Ishikawa (cell line): ENCODE results near the gene HS3ST3A1.

Source experiments
- CEBPB ChIP-seq: IDR thresholded peaks from 2 replicates; pipeline ENCODE4 v1.6.1; 2012
- CREB1 ChIP-seq: IDR thresholded peaks from 2 replicates; pipeline ENCODE4 v1.6.1; 2012; ENCODE audit warnings: low read depth
- EGR1 ChIP-seq: IDR thresholded peaks from 2 replicates; pipeline ENCODE4 v1.6.1; 2012
- EP300 ChIP-seq: IDR thresholded peaks from 2 replicates; pipeline ENCODE4 v1.6.1; 2012; ENCODE audit warnings: borderline replicate concordance
- FOXM1 ChIP-seq: IDR thresholded peaks from 2 replicates; pipeline ENCODE4 v1.6.1; 2012; ENCODE audit warnings: low read depth, borderline replicate concordance
- NFIC ChIP-seq: IDR thresholded peaks from 2 replicates; pipeline ENCODE4 v1.6.1; 2012
- RAD21 ChIP-seq: IDR thresholded peaks from 2 replicates; pipeline ENCODE4 v1.6.1; 2012; ENCODE audit warnings: low read depth
- TAF1 ChIP-seq: IDR thresholded peaks from 2 replicates; pipeline ENCODE4 v1.6.1; 2012; ENCODE audit warnings: low read depth, mild to moderate bottlenecking
- TCF12 ChIP-seq: IDR thresholded peaks from 2 replicates; pipeline ENCODE4 v1.6.1; 2012; ENCODE audit warnings: low read depth
- TEAD4 ChIP-seq: IDR thresholded peaks from 2 replicates; pipeline ENCODE4 v1.6.1; 2012
- YY1 ChIP-seq: IDR thresholded peaks from 2 replicates; pipeline ENCODE4 v1.6.1; 2012; ENCODE audit warnings: low read depth
- ZBTB7A ChIP-seq: IDR thresholded peaks from 2 replicates; pipeline ENCODE4 v1.6.1; 2012; ENCODE audit warnings: low read depth
- TF ChIP-seq, protein P1 (sequence below): IDR thresholded peaks from 2 replicates; pipeline ENCODE4 v1.6.1; 2012; ENCODE audit warnings: low read depth, mild to moderate bottlenecking
- TF ChIP-seq, protein P2 (sequence below): IDR thresholded peaks from 2 replicates; pipeline ENCODE4 v1.6.1; 2012
- TF ChIP-seq, protein P3 (sequence below): IDR thresholded peaks from 2 replicates; pipeline ENCODE4 v1.6.1; 2012

The HS3ST3A1 gene

DNA sequence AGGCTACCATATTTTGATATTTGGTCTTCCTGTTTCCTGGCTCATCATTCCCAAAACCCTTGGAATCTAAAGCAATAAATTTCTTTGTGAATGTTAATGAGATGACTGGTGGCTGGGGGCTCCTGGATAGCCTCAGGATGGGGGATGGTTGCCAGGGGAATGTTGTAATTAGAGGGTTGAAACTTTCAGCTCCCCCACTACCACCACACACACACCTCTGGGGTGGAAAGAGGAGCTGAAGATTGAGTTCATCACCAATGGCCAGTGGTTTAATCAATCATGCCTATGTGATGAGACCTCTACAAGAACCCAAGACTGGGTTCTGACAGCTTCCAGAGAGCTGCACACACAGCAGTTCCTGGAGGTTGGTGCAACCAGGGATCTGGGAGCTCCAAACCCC, 59.1 kb downstream of the HS3ST3A1 start:
- TF ChIP-seq, protein P1, sequence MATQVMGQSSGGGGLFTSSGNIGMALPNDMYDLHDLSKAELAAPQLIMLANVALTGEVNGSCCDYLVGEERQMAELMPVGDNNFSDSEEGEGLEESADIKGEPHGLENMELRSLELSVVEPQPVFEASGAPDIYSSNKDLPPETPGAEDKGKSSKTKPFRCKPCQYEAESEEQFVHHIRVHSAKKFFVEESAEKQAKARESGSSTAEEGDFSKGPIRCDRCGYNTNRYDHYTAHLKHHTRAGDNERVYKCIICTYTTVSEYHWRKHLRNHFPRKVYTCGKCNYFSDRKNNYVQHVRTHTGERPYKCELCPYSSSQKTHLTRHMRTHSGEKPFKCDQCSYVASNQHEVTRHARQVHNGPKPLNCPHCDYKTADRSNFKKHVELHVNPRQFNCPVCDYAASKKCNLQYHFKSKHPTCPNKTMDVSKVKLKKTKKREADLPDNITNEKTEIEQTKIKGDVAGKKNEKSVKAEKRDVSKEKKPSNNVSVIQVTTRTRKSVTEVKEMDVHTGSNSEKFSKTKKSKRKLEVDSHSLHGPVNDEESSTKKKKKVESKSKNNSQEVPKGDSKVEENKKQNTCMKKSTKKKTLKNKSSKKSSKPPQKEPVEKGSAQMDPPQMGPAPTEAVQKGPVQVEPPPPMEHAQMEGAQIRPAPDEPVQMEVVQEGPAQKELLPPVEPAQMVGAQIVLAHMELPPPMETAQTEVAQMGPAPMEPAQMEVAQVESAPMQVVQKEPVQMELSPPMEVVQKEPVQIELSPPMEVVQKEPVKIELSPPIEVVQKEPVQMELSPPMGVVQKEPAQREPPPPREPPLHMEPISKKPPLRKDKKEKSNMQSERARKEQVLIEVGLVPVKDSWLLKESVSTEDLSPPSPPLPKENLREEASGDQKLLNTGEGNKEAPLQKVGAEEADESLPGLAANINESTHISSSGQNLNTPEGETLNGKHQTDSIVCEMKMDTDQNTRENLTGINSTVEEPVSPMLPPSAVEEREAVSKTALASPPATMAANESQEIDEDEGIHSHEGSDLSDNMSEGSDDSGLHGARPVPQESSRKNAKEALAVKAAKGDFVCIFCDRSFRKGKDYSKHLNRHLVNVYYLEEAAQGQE = no peak
- no peak for TF ChIP-seq YY1
- TF ChIP-seq FOXM1 = no peak
- TF ChIP-seq, protein P2, sequence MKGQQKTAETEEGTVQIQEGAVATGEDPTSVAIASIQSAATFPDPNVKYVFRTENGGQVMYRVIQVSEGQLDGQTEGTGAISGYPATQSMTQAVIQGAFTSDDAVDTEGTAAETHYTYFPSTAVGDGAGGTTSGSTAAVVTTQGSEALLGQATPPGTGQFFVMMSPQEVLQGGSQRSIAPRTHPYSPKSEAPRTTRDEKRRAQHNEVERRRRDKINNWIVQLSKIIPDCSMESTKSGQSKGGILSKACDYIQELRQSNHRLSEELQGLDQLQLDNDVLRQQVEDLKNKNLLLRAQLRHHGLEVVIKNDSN = no peak
- no peak for TF ChIP-seq CREB1
- TF ChIP-seq EP300 = no peak
- no peak for TF ChIP-seq TCF12
- no peak for TF ChIP-seq RAD21
- no peak for TF ChIP-seq EGR1
- TF ChIP-seq NFIC = no peak
- TF ChIP-seq, protein P3, sequence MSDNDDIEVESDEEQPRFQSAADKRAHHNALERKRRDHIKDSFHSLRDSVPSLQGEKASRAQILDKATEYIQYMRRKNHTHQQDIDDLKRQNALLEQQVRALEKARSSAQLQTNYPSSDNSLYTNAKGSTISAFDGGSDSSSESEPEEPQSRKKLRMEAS = no peak
- no peak for TF ChIP-seq CEBPB
- TF ChIP-seq TEAD4 = no peak
- TF ChIP-seq ZBTB7A = no peak
- no peak for TF ChIP-seq TAF1

DNA sequence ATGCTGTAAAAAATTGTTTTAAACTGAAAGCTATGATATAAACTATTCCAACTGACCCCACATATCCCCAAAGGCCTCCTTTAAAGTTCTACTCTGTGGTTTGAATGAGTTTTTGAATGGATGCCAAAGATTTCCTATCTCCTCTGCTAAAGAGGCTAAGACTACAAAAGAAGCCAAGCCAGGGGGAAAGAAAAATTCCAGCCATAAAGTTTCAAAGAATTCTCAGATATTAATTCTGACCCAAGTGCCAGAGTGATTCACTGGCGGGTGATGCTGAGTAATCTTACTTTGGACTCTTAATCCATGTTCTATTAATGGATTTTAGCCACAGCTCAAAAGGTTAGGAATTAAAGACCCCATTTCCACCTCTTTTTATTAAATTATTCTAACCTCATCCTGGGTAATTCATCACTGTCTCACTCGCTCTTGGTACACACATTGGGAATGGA, 60.7 kb downstream of the HS3ST3A1 start:
- TF ChIP-seq YY1 = no peak
- no peak for TF ChIP-seq CEBPB
- no peak for TF ChIP-seq TAF1
- no peak for TF ChIP-seq CREB1
- TF ChIP-seq, protein P1 = no peak
- TF ChIP-seq, protein P3 = no peak
- TF ChIP-seq, protein P2 = no peak
- TF ChIP-seq NFIC = no peak
- TF ChIP-seq TEAD4 = no peak
- TF ChIP-seq FOXM1 = no peak

DNA sequence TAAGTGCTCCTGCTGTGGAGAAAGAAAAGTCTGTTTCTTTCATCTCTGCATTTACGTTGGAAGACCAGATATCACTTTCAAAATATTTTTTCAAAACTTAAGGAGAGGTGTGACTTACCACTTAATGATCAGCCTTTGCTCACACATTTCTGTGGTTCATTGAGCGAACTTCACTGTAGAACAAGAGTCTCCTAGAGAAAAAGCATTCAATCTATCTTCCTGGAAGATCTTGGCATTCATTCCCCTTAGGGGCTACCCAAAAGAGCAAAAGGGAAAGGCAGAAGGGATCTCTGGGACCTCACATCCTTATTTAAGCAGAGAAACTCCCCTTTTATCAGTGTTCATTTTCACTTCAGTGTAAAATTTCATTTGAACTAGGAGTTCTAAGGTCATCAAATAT, 61.2 kb downstream of the HS3ST3A1 start:
- TF ChIP-seq, protein P1 = no peak
- no peak for TF ChIP-seq EP300
- no peak for TF ChIP-seq TAF1
- TF ChIP-seq, protein P3 = no peak
- no peak for TF ChIP-seq TCF12
- TF ChIP-seq, protein P2 = no peak
- no peak for TF ChIP-seq CREB1
- TF ChIP-seq RAD21 = no peak

DNA sequence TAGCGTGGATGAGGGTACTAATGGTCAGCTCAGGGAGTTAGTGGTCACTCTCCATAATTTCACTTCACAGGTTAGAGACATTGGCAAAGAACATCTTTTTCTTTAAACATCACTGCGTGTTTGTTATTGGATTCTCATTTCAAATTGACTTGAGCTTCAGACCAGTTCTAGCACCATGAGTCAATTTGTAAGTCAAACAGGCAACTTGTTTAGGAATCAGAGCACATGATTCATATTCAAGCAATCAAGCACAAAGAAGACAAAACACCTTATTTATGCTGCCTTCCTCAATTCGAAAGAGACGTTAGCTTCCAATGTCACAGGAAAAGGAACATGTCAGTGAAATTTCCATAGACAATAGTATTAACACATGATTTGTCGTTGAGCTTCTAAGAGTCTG, 62.3 kb downstream of the HS3ST3A1 start:
- TF ChIP-seq YY1 = no peak
- no peak for TF ChIP-seq NFIC
- no peak for TF ChIP-seq ZBTB7A
- TF ChIP-seq, protein P2 = no peak
- TF ChIP-seq RAD21 = no peak
- TF ChIP-seq TEAD4 = no peak
- TF ChIP-seq, protein P3 = no peak
- no peak for TF ChIP-seq CEBPB
- TF ChIP-seq FOXM1 = no peak
- TF ChIP-seq CREB1 = no peak
- no peak for TF ChIP-seq TAF1
- TF ChIP-seq, protein P1 = no peak
- no peak for TF ChIP-seq TCF12
- no peak for TF ChIP-seq EP300
- no peak for TF ChIP-seq EGR1
